Activated naive CD4-positive, alpha-beta T cell treated with anti-CD3 and anti-CD28 coated beads, Interleukin-2, amount 10 ng/mL, durations not matched to agents 5 hours and 36 hours (primary cell): ENCODE data around the gene CUTC. TPM values are rescaled to one million over a fixed set of nuclear protein-coding genes. Genes with fewer than 3 reads are reported as not detected.

Experiments used
- total RNA-seq, 2 experiments: library from RNA; stranded (reverse); gene quantifications; one replicate each; pipeline ENCODE4 v1.2.3, GENCODE V29; 2021

The CUTC gene
- total RNA-seq, result 10 to 100 TPM; 22.7 to 23.0 TPM

GRCh38 chr10:99732033-99732842 lies at the start of gene CUTC, which contains the start of gene COX15:
Gene CUTC (plus strand): TSS chr10:99732234. CDS start chr10:99732349, 115 bp downstream.
Gene COX15 (minus strand): TSS chr10:99732127. CDS start chr10:99732049, 78 bp downstream.

GRCh38 chr10:99782447-99783286 lies 50.6 kb downstream of the CUTC start, which contains the start of gene ABCC2:
Gene ABCC2 (plus strand): TSS chr10:99782640. CDS start chr10:99782845, 205 bp downstream.

Other genes with a start within 250 kb of the CUTC start
- gene NKX2-3, start 199.3 kb upstream of the CUTC start, total RNA-seq, result not detected
- gene SLC25A28, start 111.8 kb upstream of the CUTC start, total RNA-seq, result 10 to 100 TPM; 50.5 to 50.7 TPM
- gene ENTPD7, start 72.7 kb upstream of the CUTC start, total RNA-seq, result 1 to 10 TPM; 4.9 to 5.2 TPM
- 10 to 100 TPM; 37.3 to 40.7 TPM for gene COX15, start 107 bp upstream of the CUTC start, total RNA-seq
- 1 to 10 TPM; 1.1 to 1.7 TPM for gene ABCC2, start 50.4 kb downstream of the CUTC start, total RNA-seq